ENCODE measurements around the gene AOPEP. TPM values are rescaled to one million over a fixed set of nuclear protein-coding genes. Genes with fewer than 3 reads are reported as not detected.
"Not testable (repeated sequence)": the region's sequence is repeated elsewhere in the genome, so short reads cannot be mapped to it uniquely, and the experiment has no call there.

AOPEP gene
- total RNA-seq, 2 experiments from 2014 or later = 5.8 to 6.4 TPM

GRCh38 chr9:94937214-94937903 is 210.9 kb downstream of the AOPEP start:
- H3K36me3 Mint-ChIP-seq (ENCODE audit: low read depth) = peaks cover 8% of the 10 kb centered on the region
- intact Hi-C loops (cut with micrococcal nuclease) = no loop called here
- H3K27ac Mint-ChIP-seq = no peak overlapping the region
- peaks cover 4% of the 10 kb centered on the region for H3K4me1 Mint-ChIP-seq (ENCODE audit: low read depth)
- H3K4me3 Mint-ChIP-seq = no peak overlapping the region
- H3K9me3 Mint-ChIP-seq = no peaks in the 10 kb centered on the region
- H3K27me3 Mint-ChIP-seq (ENCODE audit: low read depth) = no peaks in the 10 kb centered on the region
- CTCF ChIA-PET = no interaction called here
- no peak for DNase-seq

GRCh38 chr9:94938384-94938783 is 211.9 kb downstream of the AOPEP start:
- CTCF ChIA-PET = no interaction called here
- H3K27ac Mint-ChIP-seq = no peak overlapping the region
- no peaks in the 10 kb centered on the region for H3K9me3 Mint-ChIP-seq
- H3K4me1 Mint-ChIP-seq (ENCODE audit: low read depth) = peaks cover 4% of the 10 kb centered on the region
- peaks cover 8% of the 10 kb centered on the region for H3K36me3 Mint-ChIP-seq (ENCODE audit: low read depth)
- H3K27me3 Mint-ChIP-seq (ENCODE audit: low read depth) = no peaks in the 10 kb centered on the region
- intact Hi-C loops (cut with micrococcal nuclease) = no loop called here
- H3K4me3 Mint-ChIP-seq = no peak overlapping the region
- DNase-seq = no peak

GRCh38 chr9:94940296-94940695 is 213.8 kb downstream of the AOPEP start:
- H3K4me1 Mint-ChIP-seq (ENCODE audit: low read depth); H3K27me3 Mint-ChIP-seq (ENCODE audit: low read depth); H3K27ac Mint-ChIP-seq; DNase-seq; intact Hi-C loops (cut with micrococcal nuclease); H3K4me3 Mint-ChIP-seq; H3K36me3 Mint-ChIP-seq (ENCODE audit: low read depth); H3K9me3 Mint-ChIP-seq: not testable (repeated sequence)
- CTCF ChIA-PET = interaction anchor here (1.0 kb wide), 1 partner anchor 23 kb away, joined by 3 read pairs; no protein-coding TSS in a partner anchor

GRCh38 chr9:94941211-94941875 is 214.8 kb downstream of the AOPEP start:
- H3K36me3 Mint-ChIP-seq (ENCODE audit: low read depth) = peaks cover 4% of the 10 kb centered on the region
- no peak for DNase-seq
- peaks cover 4% of the 10 kb centered on the region for H3K4me1 Mint-ChIP-seq (ENCODE audit: low read depth)
- intact Hi-C loops (cut with micrococcal nuclease) = no loop called here
- no peaks in the 10 kb centered on the region for H3K9me3 Mint-ChIP-seq
- H3K27me3 Mint-ChIP-seq (ENCODE audit: low read depth) = no peaks in the 10 kb centered on the region
- CTCF ChIA-PET = interaction anchor here (0.6 kb wide), 1 partner anchor 190 kb away, joined by 3 read pairs; no protein-coding TSS in a partner anchor
- H3K27ac Mint-ChIP-seq = no peak overlapping the region
- no peak overlapping the region for H3K4me3 Mint-ChIP-seq

GRCh38 chr9:94944626-94945025 is 218.1 kb downstream of the AOPEP start:
- DNase-seq = no peak
- Mint-ChIP-seq H3K27me3 (ENCODE audit: low read depth) (no peaks in the 10 kb centered on the region), H3K36me3 (ENCODE audit: low read depth) (no peaks in the 10 kb centered on the region), H3K27ac (no peak overlapping the region), H3K4me3 (no peak overlapping the region), H3K9me3 (no peaks in the 10 kb centered on the region), H3K4me1 (ENCODE audit: low read depth) (peaks cover 8% of the 10 kb centered on the region)
- intact Hi-C loops (cut with micrococcal nuclease) = no loop called here
- CTCF ChIA-PET = no interaction called here

- intact Hi-C loops (cut with micrococcal nuclease) = no loop called here
- Mint-ChIP-seq H3K4me3 (no peak overlapping the region), H3K4me1 (ENCODE audit: low read depth) (peaks cover 12% of the 10 kb centered on the region), H3K36me3 (ENCODE audit: low read depth) (no peaks in the 10 kb centered on the region), H3K27ac (no peak overlapping the region), H3K27me3 (ENCODE audit: low read depth) (no peaks in the 10 kb centered on the region), H3K9me3 (no peaks in the 10 kb centered on the region)
- DNase-seq = no peak
- CTCF ChIA-PET = no interaction called here
Measured at GRCh38 chr9:94945197-94946144, 219.0 kb downstream of the AOPEP start.

GRCh38 chr9:94946256-94946655 is 219.8 kb downstream of the AOPEP start:
- no peak overlapping the region for H3K27ac Mint-ChIP-seq
- no peak for DNase-seq
- H3K4me3 Mint-ChIP-seq = no peak overlapping the region
- no peaks in the 10 kb centered on the region for H3K9me3 Mint-ChIP-seq
- no peaks in the 10 kb centered on the region for H3K27me3 Mint-ChIP-seq (ENCODE audit: low read depth)
- H3K4me1 Mint-ChIP-seq (ENCODE audit: low read depth) = peaks cover 19% of the 10 kb centered on the region
- CTCF ChIA-PET = no interaction called here
- H3K36me3 Mint-ChIP-seq (ENCODE audit: low read depth) = no peaks in the 10 kb centered on the region
- intact Hi-C loops (cut with micrococcal nuclease) = no loop called here

- Mint-ChIP-seq H3K4me1 (ENCODE audit: low read depth) (peaks cover 39% of the 10 kb centered on the region), H3K9me3 (no peaks in the 10 kb centered on the region), H3K27ac (no peak overlapping the region), H3K36me3 (ENCODE audit: low read depth) (no peaks in the 10 kb centered on the region), H3K4me3 (no peak overlapping the region), H3K27me3 (ENCODE audit: low read depth) (no peaks in the 10 kb centered on the region)
- CTCF ChIA-PET = no interaction called here
- intact Hi-C loops (cut with micrococcal nuclease) = no loop called here
- DNase-seq = no peak
Measured at GRCh38 chr9:94948567-94949235, 222.2 kb downstream of the AOPEP start.

- DNase-seq = no peak
- no peak overlapping the region for H3K27ac Mint-ChIP-seq
- peaks cover 39% of the 10 kb centered on the region for H3K4me1 Mint-ChIP-seq (ENCODE audit: low read depth)
- no peak overlapping the region for H3K4me3 Mint-ChIP-seq
- no peaks in the 10 kb centered on the region for H3K36me3 Mint-ChIP-seq (ENCODE audit: low read depth)
- CTCF ChIA-PET = no interaction called here
- H3K27me3 Mint-ChIP-seq (ENCODE audit: low read depth) = no peaks in the 10 kb centered on the region
- intact Hi-C loops (cut with micrococcal nuclease) = no loop called here
- H3K9me3 Mint-ChIP-seq = no peaks in the 10 kb centered on the region
Measured at GRCh38 chr9:94949370-94949769, 222.9 kb downstream of the AOPEP start.

GRCh38 chr9:94950040-94950578 is 223.6 kb downstream of the AOPEP start:
- no peaks in the 10 kb centered on the region for H3K36me3 Mint-ChIP-seq (ENCODE audit: low read depth)
- no peak overlapping the region for H3K4me3 Mint-ChIP-seq
- H3K9me3 Mint-ChIP-seq = no peaks in the 10 kb centered on the region
- H3K27me3 Mint-ChIP-seq (ENCODE audit: low read depth) = no peaks in the 10 kb centered on the region
- CTCF ChIA-PET = no interaction called here
- no peak overlapping the region for H3K27ac Mint-ChIP-seq
- no peak for DNase-seq
- intact Hi-C loops (cut with micrococcal nuclease) = loop anchor here (5.0 kb wide), 1 partner anchor 88 kb away; no protein-coding TSS in a partner anchor
- H3K4me1 Mint-ChIP-seq (ENCODE audit: low read depth) = peaks cover 39% of the 10 kb centered on the region

- Mint-ChIP-seq H3K9me3 (no peaks in the 10 kb centered on the region), H3K27ac (no peak overlapping the region), H3K36me3 (ENCODE audit: low read depth) (peaks cover 2% of the 10 kb centered on the region), H3K4me1 (ENCODE audit: low read depth) (peaks cover 39% of the 10 kb centered on the region), H3K4me3 (no peak overlapping the region), H3K27me3 (ENCODE audit: low read depth) (no peaks in the 10 kb centered on the region)
- DNase-seq = no peak
- intact Hi-C loops (cut with micrococcal nuclease) = loop anchor here (5.0 kb wide), 1 partner anchor 88 kb away; no protein-coding TSS in a partner anchor
- CTCF ChIA-PET = interaction anchor here (0.6 kb wide), 1 partner anchor 395 kb away, joined by 3 read pairs; no protein-coding TSS in a partner anchor
Measured at GRCh38 chr9:94950579-94951323, 224.3 kb downstream of the AOPEP start.

Data from activated naive CD4-positive, alpha-beta T cell treated with anti-CD3 and anti-CD28 coated beads for 36 hours (primary cell).